Hepatocyte (in vitro differentiated cells): Measurements from ENCODE around the gene SLC12A7.

Experiments used
- EZH2 ChIP-seq: fragments of 200-600 bp; sonication (generic); IDR thresholded peaks from 2 replicates; pipeline ENCODE4 v1.6.1; 2016; ENCODE audit warnings: antibody characterized with exemption, mild to moderate bottlenecking, borderline replicate concordance
- EZH2phosphoT487 ChIP-seq: fragments of 200-600 bp; sonication (generic); IDR thresholded peaks from one replicate; pipeline ENCODE4 v1.6.1; 2018; ENCODE audit warnings: antibody characterized with exemption, mild to moderate bottlenecking, low read depth, moderate library complexity; ENCODE audit not compliant: unreplicated experiment, severe bottlenecking
- TF ChIP-seq, protein P1 (sequence below): fragments of 200-600 bp; sonication (generic); IDR thresholded peaks from 2 replicates; pipeline ENCODE4 v1.5.1; 2016; ENCODE audit warnings: antibody characterized with exemption, mild to moderate bottlenecking; ENCODE audit not compliant: poor library complexity

DNA sequence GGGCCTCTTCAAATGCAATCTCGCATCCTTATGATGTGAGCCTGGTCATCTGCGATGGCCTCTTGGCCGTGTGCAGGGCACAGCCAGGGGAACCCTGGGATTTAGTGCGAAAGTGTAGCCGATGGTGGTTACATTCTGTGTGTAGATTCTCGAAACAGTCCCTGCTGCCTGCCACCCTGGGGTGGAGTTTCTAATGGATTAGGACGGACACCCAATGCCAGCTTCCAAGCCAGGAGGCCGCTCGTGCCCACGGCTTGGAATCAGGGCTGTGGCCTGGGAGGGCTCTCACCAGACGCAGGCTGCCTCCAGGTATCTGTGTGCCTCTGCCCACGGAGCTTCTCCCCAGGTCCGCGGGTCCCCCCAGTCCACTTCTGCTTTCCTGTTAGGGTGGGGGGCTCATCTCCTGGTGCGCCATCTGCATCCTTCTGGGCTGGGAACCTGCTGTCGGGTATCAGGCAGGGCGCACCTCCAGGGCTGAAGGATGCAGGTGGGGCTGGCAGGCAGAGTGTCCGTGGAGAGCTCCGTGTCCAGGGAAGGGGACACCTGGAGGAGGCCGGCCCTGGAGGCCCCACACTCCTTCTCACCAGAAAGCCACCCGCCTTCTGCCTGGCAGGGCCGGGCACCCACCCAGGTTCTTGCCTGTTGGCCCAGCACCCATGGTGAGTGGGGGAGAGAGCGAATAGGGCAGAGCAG lies 3.4 kb upstream of the SLC12A7 start:
- TF ChIP-seq, protein P1, sequence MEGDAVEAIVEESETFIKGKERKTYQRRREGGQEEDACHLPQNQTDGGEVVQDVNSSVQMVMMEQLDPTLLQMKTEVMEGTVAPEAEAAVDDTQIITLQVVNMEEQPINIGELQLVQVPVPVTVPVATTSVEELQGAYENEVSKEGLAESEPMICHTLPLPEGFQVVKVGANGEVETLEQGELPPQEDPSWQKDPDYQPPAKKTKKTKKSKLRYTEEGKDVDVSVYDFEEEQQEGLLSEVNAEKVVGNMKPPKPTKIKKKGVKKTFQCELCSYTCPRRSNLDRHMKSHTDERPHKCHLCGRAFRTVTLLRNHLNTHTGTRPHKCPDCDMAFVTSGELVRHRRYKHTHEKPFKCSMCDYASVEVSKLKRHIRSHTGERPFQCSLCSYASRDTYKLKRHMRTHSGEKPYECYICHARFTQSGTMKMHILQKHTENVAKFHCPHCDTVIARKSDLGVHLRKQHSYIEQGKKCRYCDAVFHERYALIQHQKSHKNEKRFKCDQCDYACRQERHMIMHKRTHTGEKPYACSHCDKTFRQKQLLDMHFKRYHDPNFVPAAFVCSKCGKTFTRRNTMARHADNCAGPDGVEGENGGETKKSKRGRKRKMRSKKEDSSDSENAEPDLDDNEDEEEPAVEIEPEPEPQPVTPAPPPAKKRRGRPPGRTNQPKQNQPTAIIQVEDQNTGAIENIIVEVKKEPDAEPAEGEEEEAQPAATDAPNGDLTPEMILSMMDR = no peak
- no peak for TF ChIP-seq EZH2
- TF ChIP-seq EZH2phosphoT487 = no peak
